Muscle of back (tissue), 11 donors: ENCODE results near the gene IFNA5. TPM values are rescaled to one million over a fixed set of nuclear protein-coding genes. Genes with fewer than 3 reads are reported as not detected.

Source experiments
- DNase-seq, 3 donors: peaks; one replicate each; pipeline versions ENCODE4 v3.0.0 to v3.0.0-alpha.2; 2013
- polyA plus RNA-seq, 10 donors: library from polyadenylated mRNA; unstranded; fragments of 120-200 nt; gene quantifications; one replicate each; pipeline ENCODE4 v1.2.1, GENCODE V29; 2013; ENCODE audit not compliant: insufficient read length in 10 of 10

Gene IFNA5
- polyA plus RNA-seq, 10 donors: not detected

DNA sequence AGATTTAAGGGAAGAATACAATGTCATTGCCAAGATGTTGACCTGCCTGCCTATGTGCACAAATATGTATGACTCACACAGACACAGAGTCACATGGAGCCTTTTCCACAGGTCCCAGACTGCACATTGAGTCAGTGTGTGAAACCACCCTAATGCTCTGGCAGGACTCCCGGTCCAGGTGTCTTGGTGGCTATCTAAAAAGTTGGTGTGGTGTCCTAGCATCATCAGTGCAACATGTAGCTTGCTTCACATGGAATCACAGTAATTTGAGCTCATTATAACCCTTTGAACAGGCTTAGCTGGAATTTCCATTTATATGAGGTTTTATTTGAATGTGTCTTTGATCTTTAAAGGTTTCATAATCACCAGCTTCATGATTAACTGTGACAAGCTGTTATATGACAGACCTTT, 10.7 kb downstream of the IFNA5 start:
- DNase-seq: no peak

DNA sequence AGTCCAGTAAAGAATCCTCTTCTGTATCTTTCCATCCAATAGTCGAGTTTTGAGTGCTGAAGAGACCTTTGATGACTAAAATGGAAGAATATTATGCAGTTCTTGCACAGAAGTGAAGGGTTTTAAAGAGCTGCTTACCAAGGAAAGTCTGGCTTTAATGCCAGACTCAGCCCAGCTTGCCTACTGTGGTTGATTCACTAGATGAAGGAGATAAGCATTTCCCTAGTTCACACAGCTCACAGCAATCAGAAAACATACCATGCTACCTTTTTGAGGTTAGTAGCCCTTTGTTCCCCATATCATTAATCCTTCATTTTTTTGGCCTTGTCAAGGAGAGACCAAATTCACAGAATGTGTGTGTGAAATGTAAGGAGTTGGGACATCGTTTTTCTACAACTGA, 15.3 kb downstream of the IFNA5 start:
- no peak for DNase-seq

DNA sequence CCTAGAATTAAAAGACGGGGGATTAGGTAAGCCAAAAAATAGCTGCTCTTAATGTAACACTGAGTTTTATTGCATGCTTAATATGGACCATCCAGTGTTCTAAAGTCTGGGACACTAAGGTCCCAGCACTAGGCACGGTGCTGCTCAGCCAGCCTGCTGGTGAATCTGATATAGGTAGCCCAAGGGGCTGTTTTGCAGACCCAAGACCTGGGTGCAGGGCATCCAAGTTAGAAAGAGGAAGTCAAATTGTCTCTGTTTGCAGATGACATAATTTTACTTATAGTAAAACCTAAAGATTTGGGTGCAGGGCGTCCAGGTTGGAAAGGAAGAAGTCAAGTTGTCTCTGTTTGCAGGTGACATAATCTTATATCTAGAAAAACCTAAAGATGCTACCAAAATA, 17.8 kb downstream of the IFNA5 start:
- DNase-seq: no peak

DNA sequence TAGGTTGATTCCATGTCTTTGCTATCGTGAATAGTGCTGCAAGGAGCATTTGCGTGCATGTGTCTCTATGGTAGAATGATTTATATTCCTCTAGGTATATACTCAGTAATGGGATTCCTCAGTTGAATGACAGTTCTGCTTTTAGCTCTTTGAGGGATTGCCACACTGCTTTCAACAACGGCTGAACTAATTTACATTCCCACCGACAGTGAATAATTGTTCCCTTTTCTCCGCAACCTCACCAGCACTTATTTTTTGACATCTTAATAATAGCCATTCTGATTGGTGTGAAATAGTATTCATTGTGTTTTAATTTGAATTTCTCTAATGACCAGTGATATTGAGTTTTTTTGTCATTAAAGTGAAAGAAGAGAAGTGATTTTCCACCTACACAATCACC, 18.5 kb downstream of the IFNA5 start:
- no peak for DNase-seq

DNA sequence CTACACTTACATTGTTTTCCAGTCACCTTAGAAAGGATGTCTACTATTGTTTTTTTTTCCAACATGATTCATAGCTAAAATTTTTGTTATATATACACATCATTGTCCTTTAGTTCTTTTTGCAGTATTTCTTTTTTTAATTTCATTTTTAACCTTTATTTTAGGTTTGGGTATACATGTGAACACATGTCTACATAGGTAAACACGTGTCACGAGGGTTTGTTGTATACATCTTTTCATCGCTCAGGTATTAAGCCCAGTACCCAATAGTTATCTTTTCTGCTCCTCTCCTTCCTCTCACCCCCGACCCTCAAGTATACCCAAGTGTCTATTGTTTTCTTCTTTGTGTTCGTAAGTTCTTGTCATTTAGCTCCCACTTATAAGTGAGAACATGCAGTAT, 19.0 kb downstream of the IFNA5 start:
- no peak for DNase-seq

DNA sequence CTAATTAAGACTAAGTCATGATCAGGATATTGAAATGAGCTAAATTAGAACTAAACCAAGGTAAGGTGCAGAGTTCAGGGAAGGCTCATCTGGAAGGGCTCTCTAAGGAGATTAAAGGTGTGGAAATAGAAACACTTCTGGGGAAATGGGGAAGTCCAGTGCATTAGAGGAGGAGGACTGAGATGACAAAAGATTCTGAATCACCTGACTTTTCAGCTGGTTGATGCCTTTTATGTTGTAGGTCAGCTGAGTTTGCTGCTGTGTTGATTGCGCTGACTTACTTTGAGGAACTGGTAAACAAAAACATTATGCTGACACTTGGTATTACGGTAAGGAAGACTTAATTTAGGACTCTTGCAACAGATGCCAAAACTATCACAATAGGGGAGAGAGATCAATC, 23.8 kb downstream of the IFNA5 start:
- DNase-seq: no peak

DNA sequence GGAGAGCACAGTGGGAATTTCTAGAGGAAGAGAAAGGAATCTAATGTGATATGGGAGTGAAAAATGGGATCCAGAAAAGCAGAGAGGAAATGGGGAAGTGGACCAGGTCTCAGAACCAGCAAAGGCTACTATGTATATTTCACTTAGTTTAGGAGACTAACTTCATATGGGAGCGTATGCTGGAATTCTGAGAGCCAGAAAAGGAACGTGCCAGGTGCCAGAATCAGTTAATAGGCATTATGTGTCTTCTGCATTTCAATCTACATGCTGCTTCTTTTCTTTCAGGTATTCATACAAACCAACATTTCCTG, 36.8 kb downstream of the IFNA5 start:
- no peak for DNase-seq

DNA sequence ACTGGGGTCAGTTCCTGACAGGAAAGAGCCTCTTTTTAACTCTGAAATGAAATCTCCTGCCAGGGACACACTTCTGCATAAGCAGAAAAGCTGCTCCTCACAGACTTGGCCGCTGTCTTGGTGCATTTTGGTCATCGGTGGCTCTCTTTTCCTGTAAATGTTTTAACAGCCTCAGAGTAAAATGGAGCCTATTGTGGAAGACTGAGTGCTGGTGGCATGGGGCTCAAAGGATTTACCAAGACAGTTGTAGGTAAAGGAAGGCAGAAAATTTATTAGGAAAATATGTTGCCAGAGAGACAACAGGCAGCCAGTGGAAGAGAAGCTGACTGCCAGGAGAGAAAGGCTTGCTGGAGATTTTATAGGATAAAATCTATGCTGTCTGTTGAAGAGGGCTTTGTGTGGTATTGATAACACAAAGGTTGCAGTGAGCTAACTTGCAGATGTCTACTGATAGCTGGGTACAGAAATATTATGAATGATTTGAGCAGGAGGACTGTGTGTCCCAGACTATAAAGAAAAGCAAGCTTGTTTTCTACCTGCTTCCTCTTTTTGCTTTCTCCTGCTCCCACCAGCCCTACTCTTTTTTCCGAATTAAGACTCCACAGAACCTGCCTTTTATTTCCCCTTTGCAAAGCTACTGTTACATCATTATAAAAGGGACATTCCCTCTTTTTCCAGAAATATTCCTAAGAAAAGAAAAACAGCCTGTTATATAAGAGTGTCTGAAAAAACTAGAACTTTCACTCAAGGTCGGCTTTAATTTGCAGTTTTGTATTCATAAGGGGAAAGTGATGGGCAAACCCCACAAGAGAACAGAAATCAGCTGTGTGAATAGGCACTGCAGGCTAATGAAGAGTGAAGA, 37.4 kb downstream of the IFNA5 start:
- DNase-seq: peak in 2 of 3 donors; percentile 35 to 62

DNA sequence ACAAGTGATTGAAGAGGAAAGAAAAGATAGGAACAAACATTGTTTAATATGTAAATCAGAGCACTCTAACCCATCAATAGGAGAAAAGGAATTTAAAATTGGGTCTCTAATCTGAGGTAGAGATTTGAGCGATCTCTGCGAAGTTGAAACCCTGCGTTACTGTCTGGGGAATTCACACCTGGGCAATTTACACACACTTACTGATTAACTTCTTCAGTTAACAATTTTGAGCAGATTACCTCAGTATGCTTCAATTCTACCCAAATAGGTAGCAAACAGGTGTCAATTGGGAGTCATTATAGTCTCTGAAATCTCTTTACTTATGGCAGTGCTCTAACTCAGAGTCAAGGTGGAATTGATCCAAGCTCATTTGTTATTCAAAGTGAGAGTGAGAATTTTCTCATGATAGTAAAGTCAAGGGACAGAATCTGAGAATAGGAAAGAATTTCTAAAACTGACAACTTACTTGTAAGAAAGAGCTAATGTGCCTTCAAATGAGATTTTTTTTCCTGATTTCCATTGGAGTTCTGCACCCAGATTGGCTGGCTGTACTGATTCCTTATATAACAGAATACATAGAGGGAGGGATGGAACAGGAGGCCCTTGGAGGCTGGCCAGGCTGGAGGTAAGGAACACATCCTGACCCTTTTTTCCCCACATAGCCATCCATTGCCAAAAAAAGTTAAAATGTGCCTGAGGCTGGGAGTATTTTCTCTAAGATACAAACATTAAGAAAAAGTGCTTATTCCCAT, 38.2 kb downstream of the IFNA5 start:
- no peak for DNase-seq

DNA sequence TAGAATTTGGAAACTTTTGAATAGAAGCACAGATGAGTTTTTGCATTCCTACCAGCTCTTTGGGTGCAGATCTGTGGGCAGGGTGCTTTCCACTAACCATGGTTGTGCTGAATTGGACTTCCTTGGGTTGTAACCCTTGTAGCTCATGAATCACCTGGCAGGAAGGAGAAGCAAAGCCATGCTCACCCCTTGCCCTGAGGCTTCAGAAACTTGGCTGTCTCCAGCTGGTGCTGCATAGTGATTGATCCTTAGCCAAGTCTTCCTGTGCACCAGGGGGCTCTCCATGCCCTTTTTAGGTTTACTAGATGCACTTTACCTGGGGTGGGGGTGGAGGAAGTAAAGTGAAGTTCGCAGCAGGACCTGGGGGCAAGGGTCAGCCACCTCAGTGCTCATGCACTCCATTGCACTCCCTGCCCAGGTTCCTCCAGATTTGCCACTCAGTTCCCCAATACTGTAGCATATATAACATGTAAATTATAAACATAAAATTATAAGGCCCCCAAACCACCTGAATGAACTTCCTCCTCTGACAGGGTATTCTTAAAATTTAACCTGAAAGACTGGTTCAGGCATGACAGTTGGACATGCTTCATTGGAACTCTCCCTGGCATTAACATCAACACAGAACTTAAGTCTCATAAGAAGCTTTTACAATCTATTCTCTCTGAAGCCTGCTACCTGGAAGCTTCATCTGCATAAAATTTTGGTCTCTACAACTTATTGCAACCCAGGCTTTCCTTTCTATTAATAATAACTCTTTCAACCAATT, 39.5 kb downstream of the IFNA5 start:
- DNase-seq: no peak

DNA sequence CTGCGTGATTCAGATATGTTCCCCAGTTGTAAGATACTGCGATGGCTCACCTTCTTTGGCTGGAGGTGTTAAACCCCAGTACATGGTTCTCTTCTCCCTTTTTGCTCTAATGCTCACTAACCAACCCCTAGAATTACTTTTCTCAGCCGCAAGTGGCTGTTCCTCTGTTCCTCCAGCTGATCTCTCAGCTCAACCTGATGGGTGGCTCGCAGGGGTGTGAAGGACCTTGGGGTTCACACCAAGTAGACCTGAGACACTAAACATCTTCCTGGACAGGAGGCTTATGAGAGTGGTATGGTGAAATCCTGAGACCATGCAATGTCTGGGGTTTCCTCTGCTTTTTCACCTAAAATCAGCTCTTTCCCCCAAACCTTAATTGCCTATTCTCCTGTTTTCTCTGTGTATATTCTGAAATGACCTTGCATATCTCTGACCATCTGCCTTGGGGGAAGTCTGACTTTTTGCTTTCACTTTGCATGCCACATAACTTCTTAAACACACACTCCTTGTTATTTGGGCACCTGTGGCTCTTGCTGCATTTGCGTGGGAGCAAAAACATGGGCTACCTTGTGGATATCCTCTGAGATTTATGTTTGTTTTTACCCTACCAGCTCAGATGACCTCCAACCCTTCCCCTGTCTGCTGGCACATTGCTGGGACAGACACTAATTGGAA, 49.4 kb downstream of the IFNA5 start:
- DNase-seq: no peak

Other genes with a start within 250 kb of the IFNA5 start
- not detected for gene IFNB1, start 227.4 kb downstream of the IFNA5 start, polyA plus RNA-seq
- gene IFNW1, start 163.5 kb downstream of the IFNA5 start, polyA plus RNA-seq: not detected
- not detected for gene IFNA21, start 138.7 kb downstream of the IFNA5 start, polyA plus RNA-seq
- not detected for gene IFNA4, start 117.7 kb downstream of the IFNA5 start, polyA plus RNA-seq
- gene IFNA7, start 103.1 kb downstream of the IFNA5 start, polyA plus RNA-seq: not detected
- gene IFNA10, start 98.2 kb downstream of the IFNA5 start, polyA plus RNA-seq: not detected
- not detected for gene IFNA16, start 88.0 kb downstream of the IFNA5 start, polyA plus RNA-seq
- not detected for gene IFNA17, start 77.1 kb downstream of the IFNA5 start, polyA plus RNA-seq
- not detected for gene IFNA14, start 65.3 kb downstream of the IFNA5 start, polyA plus RNA-seq
- 10 to 100 TPM; 21.1 to 29.9 (median 25.3) TPM for gene KLHL9, start 30.1 kb upstream of the IFNA5 start, polyA plus RNA-seq
- gene IFNA6, start 45.6 kb upstream of the IFNA5 start, polyA plus RNA-seq: not detected
- not detected for gene IFNA13, start 62.7 kb upstream of the IFNA5 start, polyA plus RNA-seq
- gene IFNA2, start 80.1 kb upstream of the IFNA5 start, polyA plus RNA-seq: not detected
- gene IFNA8, start 103.8 kb upstream of the IFNA5 start, polyA plus RNA-seq: not detected
- gene IFNA1, start 135.1 kb upstream of the IFNA5 start, polyA plus RNA-seq: not detected
- not detected for gene IFNE, start 177.0 kb upstream of the IFNA5 start, polyA plus RNA-seq